Coronary artery (tissue), 2 donors: ENCODE data around the gene IQCF5.

Source experiments
- DNase-seq: peaks from one replicate; pipeline ENCODE4 v3.0.0-alpha.2; 2017; ENCODE audit warnings: low spot score
- H3K27ac ChIP-seq, 2 donors: fragments of 200-600 bp; sonication (generic); one replicate each; pipeline ENCODE4 v1.5.1; 2016 to 2019
- H3K4me3 ChIP-seq: fragments of 200-600 bp; sonication (generic); 2 replicates; pipeline ENCODE4 v1.5.1; 2016; ENCODE audit warnings: mild to moderate bottlenecking, moderate library complexity
- TF ChIP-seq, protein P1 (sequence below): fragments of 200-600 bp; sonication (generic); IDR thresholded peaks from one replicate; pipeline ENCODE4 v1.5.1; 2019; ENCODE audit warnings: antibody characterized with exemption

The IQCF5 gene

DNA sequence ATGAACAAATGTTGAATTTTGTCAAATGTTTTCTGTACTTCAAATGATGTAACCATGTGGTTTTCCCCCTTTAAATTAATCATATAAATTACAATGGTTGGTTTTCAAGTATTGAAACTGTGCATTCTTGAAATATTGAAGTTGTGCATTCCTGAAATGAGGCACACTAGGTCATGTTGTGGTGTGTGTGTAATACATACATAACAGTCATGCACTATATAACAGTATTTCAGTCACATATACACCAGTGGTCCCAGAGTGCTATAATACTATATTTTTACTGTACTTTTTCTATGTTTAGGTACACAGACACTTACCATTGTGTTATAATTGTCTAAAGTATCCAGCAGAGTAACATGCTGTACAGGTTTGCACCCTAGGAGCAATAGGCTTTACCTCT lies 11.0 kb upstream of the IQCF5 start:
- no peak for DNase-seq
- Histone ChIP-seq H3K27ac (no peak overlapping the region), H3K4me3 (no peak overlapping the region)
- TF ChIP-seq, protein P1, sequence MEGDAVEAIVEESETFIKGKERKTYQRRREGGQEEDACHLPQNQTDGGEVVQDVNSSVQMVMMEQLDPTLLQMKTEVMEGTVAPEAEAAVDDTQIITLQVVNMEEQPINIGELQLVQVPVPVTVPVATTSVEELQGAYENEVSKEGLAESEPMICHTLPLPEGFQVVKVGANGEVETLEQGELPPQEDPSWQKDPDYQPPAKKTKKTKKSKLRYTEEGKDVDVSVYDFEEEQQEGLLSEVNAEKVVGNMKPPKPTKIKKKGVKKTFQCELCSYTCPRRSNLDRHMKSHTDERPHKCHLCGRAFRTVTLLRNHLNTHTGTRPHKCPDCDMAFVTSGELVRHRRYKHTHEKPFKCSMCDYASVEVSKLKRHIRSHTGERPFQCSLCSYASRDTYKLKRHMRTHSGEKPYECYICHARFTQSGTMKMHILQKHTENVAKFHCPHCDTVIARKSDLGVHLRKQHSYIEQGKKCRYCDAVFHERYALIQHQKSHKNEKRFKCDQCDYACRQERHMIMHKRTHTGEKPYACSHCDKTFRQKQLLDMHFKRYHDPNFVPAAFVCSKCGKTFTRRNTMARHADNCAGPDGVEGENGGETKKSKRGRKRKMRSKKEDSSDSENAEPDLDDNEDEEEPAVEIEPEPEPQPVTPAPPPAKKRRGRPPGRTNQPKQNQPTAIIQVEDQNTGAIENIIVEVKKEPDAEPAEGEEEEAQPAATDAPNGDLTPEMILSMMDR, result no peak

DNA sequence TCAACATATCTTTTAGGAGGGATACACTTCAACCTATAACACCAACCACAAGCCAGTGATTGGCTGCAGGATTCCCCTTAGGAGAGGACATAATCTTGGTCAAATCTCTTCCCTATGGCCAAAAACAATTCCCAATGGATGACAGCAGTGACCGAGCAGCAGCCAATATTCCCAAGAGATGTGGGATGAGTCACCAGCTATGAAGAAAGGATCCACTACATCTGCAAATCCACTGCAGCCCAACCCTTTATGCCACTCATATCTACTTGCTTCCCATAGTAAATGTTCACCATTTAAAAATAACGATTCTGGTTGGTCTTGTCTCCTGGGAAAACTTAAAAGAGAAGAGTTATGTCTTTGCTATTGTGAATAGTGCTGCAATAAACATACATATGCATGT lies 4.5 kb upstream of the IQCF5 start:
- TF ChIP-seq, protein P1, result no peak

DNA sequence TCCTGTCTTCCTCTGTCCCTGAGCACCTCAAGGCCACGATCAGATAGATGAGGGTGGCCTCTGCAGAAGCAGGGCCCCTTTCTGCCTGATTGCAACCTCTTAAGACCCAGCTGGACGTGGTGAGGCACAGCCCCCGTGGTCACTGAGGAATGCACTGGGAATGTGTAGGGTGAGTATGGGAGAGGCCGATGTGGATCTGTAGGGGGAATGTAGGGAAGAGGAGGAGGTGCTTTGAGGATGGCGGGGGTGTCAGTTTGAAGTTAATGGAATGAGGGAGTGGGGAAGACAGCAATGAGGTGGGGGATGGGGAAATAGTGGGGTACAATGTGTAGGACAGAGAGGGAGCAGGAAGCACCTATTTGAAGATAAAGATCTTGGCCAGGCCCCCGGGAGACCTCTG lies 785 bp upstream of the IQCF5 start:
- DNase-seq, result no peak
- Histone ChIP-seq H3K4me3 (no peak overlapping the region), H3K27ac (no peak overlapping the region)
- TF ChIP-seq, protein P1, result no peak

More for the DNA sequence above, 4.5 kb upstream of the IQCF5 start:
- Histone ChIP-seq H3K27ac (no peak overlapping the region), H3K4me3 (no peak overlapping the region)
- DNase-seq, result no peak

DNA sequence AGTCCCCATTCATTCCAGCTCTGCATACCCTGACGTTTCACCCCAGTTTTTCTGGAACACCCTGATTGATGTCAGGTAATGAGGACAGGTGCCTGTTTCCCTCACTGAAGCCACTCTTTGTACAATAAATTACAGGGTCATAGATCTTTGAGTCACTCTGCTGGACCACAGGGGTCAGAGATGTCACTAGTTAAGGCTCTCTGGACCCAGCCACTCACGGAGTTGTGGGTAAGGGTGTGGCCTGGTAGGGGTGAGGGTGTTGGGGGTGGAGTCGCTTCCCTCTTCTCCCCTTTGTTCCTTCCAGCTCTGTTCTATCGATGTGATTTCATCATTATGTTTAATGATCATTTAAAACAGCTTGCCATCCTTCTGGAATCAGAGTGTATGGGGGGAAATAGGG lies 512 bp downstream of the IQCF5 start:
- TF ChIP-seq, protein P1, result no peak
- no peak overlapping the region for H3K4me3 ChIP-seq
- no peak overlapping the region for H3K27ac ChIP-seq
- DNase-seq, result no peak

- DNase-seq, result no peak
- TF ChIP-seq, protein P1, result no peak
- H3K4me3 ChIP-seq, result no peak overlapping the region
- no peak overlapping the region for H3K27ac ChIP-seq
Measured at GRCh38 chr3:51874411-51874810, 990 bp downstream of the IQCF5 start.

DNA sequence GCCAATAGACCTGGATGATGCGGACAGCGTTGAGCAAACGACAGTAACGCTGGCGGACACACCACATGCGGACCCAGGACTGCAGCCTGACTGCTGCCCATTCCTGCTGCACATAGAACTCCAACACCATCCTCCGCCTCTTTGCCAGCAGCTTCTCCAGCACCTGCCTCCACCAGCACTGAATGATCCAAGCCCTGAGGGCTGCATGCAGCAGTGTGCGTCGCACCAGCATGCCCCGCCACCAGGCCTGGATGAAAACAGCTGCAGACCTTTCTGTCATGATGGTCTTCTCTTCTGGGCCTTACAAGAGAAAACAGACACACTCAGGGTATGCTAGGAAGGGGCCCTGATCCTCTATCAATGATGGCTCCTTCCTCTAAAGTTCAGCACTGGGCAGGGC lies 1.5 kb downstream of the IQCF5 start:
- Histone ChIP-seq H3K27ac (no peak overlapping the region), H3K4me3 (no peak overlapping the region)
- no peak for DNase-seq
- TF ChIP-seq, protein P1, result no peak

- TF ChIP-seq, protein P1, result no peak
- no peak for DNase-seq
- no peak overlapping the region for H3K27ac ChIP-seq
- H3K4me3 ChIP-seq, result no peak overlapping the region
Measured at GRCh38 chr3:51873253-51873766, 2.1 kb downstream of the IQCF5 start.
